Measurements from ENCODE around the gene TBC1D22A. TPM values are rescaled to one million over a fixed set of nuclear protein-coding genes. Genes with fewer than 3 reads are reported as not detected.

Gene TBC1D22A
- total and polyA plus RNA-seq, 2 experiments from 2014 or later = 9.6 to 13.3 TPM

- Histone ChIP-seq H2AFZ (no peak overlapping the region), H3K9me2 (ENCODE audit: insufficient read depth) (no peaks in the 10 kb centered on the region), H3K4me2 (no peak overlapping the region), H3K27me3 (ENCODE audit: insufficient read depth) (no peaks in the 10 kb centered on the region), H3F3A (replicated peaks; ENCODE audit: low read depth) (no peaks in the 10 kb centered on the region), H4K20me1 (replicated peaks; ENCODE audit: insufficient read depth) (0 out of 2 replicates have a peak, but pooled peaks cover 4% of the 10 kb centered on the region), H3K4me3 (no peak overlapping the region), H3K27ac (ENCODE audit: low read depth) (no peak overlapping the region), H3K4me1 (ENCODE audit: insufficient read depth) (no peaks in the 10 kb centered on the region), H3K79me2 (replicated peaks; ENCODE audit: insufficient read depth) (peaks cover 3% of the 10 kb centered on the region; the same call in 1 of the 2 replicates), H3K36me3 (ENCODE audit: insufficient read depth) (no peaks in the 10 kb centered on the region)
- no peaks in the 10 kb centered on the region; the same call in 2 of the 3 replicates for H3K9me3 Mint-ChIP-seq
- peaks cover 16% of the 10 kb centered on the region for H3K4me1 Mint-ChIP-seq
- TF ChIP-seq EZH2phosphoT487 (IDR thresholded peaks at IDR 0.05; ENCODE audit: unreplicated experiment) (no peak), ZNF114 (CRISPR knock-in tag; IDR thresholded peaks at IDR 0.05) (no peak), CTCF (conservative IDR thresholded peaks at IDR 0.05; ENCODE audit: low read depth in 2 of 2) (no peak), JUNB (IDR thresholded peaks at IDR 0.05; ENCODE audit: unreplicated experiment) (no peak), ZNF462 (CRISPR knock-in tag; IDR thresholded peaks at IDR 0.05) (no peak), CREB1 (CRISPR knock-in tag; IDR thresholded peaks at IDR 0.05; ENCODE audit: low read depth) (no peak), EZH2 (IDR thresholded peaks at IDR 0.05; ENCODE audit: low read depth, unreplicated experiment) (no peak), NANOG (IDR thresholded peaks at IDR 0.05; ENCODE audit: borderline replicate concordance) (no peak), REST (IDR thresholded peaks at IDR 0.05; ENCODE audit: unreplicated experiment) (no peak), POLR2AphosphoS5 (IDR thresholded peaks at IDR 0.05; ENCODE audit: low read depth) (no peak), STAT1 (IDR thresholded peaks at IDR 0.05; ENCODE audit: unreplicated experiment) (no peak), ZNF331 (CRISPR knock-in tag; IDR thresholded peaks at IDR 0.05; ENCODE audit: low read depth) (no peak)
- TF ChIP-seq, protein P1, sequence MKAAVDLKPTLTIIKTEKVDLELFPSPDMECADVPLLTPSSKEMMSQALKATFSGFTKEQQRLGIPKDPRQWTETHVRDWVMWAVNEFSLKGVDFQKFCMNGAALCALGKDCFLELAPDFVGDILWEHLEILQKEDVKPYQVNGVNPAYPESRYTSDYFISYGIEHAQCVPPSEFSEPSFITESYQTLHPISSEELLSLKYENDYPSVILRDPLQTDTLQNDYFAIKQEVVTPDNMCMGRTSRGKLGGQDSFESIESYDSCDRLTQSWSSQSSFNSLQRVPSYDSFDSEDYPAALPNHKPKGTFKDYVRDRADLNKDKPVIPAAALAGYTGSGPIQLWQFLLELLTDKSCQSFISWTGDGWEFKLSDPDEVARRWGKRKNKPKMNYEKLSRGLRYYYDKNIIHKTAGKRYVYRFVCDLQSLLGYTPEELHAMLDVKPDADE (IDR thresholded peaks at IDR 0.05) = no peak
- H3K27me3 Mint-ChIP-seq (ENCODE audit: insufficient read depth, low read depth, poor library complexity) = peaks cover 13% of the 10 kb centered on the region
- no peaks in the 10 kb centered on the region for H3K36me3 Mint-ChIP-seq (ENCODE audit: low read depth)
- ATAC-seq = no peak
- H3K4me3 Mint-ChIP-seq = no peak overlapping the region
- no peak for DNase-seq (ENCODE audit: low spot score)
- H3K27ac Mint-ChIP-seq = no peak overlapping the region
Measured at GRCh38 chr22:47034076-47034808, 271.8 kb downstream of the TBC1D22A start.
